Measurements from ENCODE around the gene CARD10.

Gene CARD10

DNA sequence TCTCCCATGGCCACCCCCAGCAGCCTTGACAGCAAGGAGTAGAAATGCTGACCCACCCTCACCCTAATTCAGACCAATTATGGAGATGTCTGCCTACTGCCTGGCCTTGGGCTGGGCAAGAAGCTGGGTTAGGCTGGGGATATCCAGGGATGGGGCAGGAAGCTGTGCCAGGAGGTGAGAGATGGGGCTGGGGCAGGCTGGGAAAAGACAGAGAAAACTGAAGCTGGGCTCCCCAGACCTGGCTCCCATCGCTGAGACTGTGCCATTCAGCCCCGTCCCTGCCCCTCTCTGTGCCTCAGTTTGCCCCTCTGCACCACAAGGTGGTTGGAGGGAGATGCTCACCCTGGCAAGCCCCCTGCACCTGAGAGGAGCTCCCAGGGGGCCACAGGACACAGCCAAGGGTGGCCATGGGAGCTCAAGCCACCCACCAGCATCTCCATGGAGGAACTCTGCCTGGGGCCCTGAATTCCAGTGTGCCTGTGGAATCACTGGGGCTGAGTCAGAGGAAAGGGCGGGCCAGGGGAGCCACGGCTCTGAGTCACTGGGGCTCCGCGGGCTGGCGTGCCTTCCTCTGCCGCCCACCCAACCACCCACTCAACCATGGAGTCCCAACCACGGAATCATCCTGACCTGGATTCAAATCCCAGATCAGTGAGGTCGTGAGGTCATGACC lies 6.0 kb upstream of the CARD10 start:
- peaks cover 7% of the 10 kb centered on the region for H3K4me1 Mint-ChIP-seq (ENCODE audit: low read depth)
- H3K36me3 Mint-ChIP-seq = no peaks in the 10 kb centered on the region
- no peaks in the 10 kb centered on the region for H3K9me3 Mint-ChIP-seq (ENCODE audit: low read depth)
- H3K27ac Mint-ChIP-seq = no peak overlapping the region
- H3K4me3 Mint-ChIP-seq = no peak overlapping the region
- H3K27me3 Mint-ChIP-seq = peaks cover 16% of the 10 kb centered on the region

DNA sequence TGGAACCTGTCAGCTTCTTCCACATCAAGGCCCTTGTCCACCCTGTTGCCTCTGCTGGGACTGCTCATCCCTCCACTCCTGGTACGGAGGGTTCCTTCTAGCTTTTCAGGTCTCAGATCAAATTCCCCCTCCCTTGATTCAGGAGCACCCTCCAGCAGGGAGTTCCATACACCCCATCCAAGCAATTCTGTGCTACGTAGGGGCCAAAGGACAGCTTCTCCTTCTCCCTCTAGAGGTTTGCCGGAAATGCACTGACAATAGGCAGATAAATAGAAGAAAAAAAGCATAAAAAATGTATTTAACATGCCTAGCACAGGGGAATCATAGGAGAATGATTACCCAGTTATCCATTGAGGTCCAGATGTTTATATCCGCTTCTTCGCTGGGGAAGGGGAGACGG lies 3.3 kb upstream of the CARD10 start:
- H3K36me3 Mint-ChIP-seq = no peaks in the 10 kb centered on the region
- H3K4me1 Mint-ChIP-seq (ENCODE audit: low read depth) = peaks cover 9% of the 10 kb centered on the region
- no peaks in the 10 kb centered on the region for H3K9me3 Mint-ChIP-seq (ENCODE audit: low read depth)
- H3K4me3 Mint-ChIP-seq = no peak overlapping the region
- no peak overlapping the region for H3K27ac Mint-ChIP-seq
- peaks cover 19% of the 10 kb centered on the region for H3K27me3 Mint-ChIP-seq

DNA sequence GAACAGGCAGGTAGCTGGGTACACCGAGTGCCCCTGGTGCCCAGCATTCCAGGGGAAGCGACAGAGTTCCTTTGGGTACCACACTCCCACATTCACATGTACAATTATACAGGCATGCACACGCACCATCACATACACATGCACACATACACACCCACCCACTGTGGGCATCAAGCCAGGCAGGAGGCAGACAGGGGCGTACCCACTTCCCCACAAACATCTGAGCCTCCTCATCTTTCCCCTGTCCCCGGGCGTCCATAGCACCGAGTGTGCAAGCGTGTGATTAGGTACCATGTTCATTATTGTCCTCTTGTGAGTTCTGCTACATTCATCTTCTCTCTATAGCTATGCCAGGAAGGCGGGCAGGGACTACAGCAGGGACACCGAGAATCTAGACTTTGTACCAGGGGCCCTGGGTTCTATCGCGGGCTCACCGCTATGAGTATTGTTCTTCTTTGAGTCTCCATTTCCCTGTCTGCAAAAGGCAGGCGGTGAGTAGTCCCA lies 2.1 kb upstream of the CARD10 start:
- H3K27ac Mint-ChIP-seq = no peak overlapping the region
- H3K4me1 Mint-ChIP-seq (ENCODE audit: low read depth) = peaks cover 9% of the 10 kb centered on the region
- peaks cover 19% of the 10 kb centered on the region for H3K27me3 Mint-ChIP-seq
- no peaks in the 10 kb centered on the region for H3K36me3 Mint-ChIP-seq
- no peaks in the 10 kb centered on the region for H3K9me3 Mint-ChIP-seq (ENCODE audit: low read depth)
- peak overlapping the region; percentile 38 for H3K4me3 Mint-ChIP-seq

DNA sequence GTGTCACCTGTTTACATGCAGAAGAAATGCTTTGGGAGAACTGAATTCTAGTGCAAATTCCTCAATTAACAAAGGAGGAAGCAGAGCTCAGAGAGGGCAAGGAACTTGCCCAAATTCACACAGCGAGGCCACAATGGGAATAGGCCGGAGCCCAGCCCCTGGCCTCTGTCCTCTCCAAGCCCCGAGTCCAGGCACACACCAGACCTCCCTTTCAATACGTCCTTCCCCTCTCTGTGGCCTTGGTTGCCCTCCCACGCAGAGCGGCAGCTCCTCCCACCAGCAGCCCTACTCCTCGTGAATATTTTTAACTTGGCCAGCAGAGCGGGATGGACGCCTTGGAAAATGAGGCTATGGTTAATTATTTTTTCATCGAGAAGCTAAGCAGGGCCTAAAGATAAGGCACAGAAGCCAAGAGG lies 1.6 kb upstream of the CARD10 start:
- peaks cover 9% of the 10 kb centered on the region for H3K4me1 Mint-ChIP-seq (ENCODE audit: low read depth)
- H3K4me3 Mint-ChIP-seq = peak overlapping the region; percentile 64
- H3K27me3 Mint-ChIP-seq = peaks cover 19% of the 10 kb centered on the region
- H3K27ac Mint-ChIP-seq = no peak overlapping the region
- no peaks in the 10 kb centered on the region for H3K36me3 Mint-ChIP-seq
- H3K9me3 Mint-ChIP-seq (ENCODE audit: low read depth) = no peaks in the 10 kb centered on the region

DNA sequence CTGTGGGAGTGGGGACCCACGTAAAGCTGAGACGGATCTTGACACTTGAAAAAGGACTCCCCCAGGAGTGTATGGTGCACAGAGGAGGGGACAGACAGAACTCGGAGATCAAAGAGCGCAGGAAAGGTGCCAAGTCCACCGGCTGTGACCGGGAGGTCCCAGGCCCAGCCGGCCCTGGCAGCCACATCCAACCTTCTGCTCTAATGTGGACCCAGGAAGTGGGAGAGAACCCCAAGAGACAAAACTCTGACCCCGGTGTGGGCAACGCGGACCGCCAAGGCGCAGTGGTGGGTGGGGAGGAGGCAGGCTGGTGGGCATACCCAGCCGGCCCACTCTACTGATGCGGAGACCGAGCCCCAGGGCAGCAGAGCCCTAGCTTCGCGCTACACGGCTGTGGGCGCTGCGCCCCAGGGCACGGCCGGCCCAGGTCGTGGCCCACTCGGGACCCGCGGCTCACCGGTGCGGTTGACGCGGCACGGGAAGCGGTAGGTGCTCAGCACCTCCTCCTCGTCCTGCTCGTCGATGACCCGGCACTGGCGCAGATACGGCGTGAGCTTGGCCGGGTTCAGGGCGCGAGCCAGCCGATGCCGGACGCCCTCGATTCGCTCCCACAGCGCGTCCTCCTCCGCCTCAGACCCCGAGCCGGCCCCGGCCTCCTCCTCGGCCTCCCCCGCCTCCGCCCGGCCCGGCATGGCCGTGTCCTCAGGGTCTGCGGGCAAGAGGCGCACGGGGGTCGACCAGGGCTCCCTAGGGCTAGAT lies 527 bp downstream of the CARD10 start:
- no peaks in the 10 kb centered on the region for H3K36me3 Mint-ChIP-seq
- H3K27ac Mint-ChIP-seq = no peak overlapping the region
- H3K4me3 Mint-ChIP-seq = peak overlapping the region; percentile 83
- H3K9me3 Mint-ChIP-seq (ENCODE audit: low read depth) = no peaks in the 10 kb centered on the region
- peaks cover 9% of the 10 kb centered on the region for H3K4me1 Mint-ChIP-seq (ENCODE audit: low read depth)
- H3K27me3 Mint-ChIP-seq = peaks cover 16% of the 10 kb centered on the region

DNA sequence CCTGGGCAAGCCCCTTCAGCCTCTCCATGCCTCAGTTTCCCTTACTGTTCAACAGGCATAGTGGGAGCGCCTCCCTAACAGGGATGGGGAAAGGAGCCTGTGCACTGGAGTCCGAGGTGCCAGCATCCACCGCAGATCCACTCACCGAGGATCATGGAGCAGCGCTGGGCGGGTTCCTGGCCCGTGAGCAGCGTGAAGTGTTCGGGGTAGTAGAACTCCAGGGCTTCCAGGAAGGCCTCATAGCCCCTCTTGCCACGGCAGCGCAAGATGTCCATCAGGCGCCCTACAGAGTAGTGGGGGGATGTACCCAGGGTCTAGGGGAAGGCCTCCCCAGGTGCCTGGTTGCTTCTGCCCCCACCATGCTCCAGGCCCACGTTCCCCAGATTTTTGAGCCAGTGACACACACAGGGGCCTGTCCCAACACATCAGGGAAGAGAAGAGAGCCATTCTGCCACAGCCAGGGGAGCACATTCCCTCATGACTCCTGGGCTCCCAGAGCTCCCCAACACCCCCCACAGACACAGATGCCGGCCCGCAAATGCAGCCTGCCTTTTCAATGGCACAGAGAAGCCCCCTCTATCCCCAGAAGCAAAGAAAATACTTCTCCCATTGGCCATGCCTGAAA lies 1.3 kb downstream of the CARD10 start:
- Mint-ChIP-seq H3K36me3 (no peaks in the 10 kb centered on the region), H3K9me3 (ENCODE audit: low read depth) (no peaks in the 10 kb centered on the region), H3K27me3 (peaks cover 16% of the 10 kb centered on the region), H3K4me3 (peak overlapping the region; percentile 83), H3K4me1 (ENCODE audit: low read depth) (peaks cover 9% of the 10 kb centered on the region), H3K27ac (no peak overlapping the region)

DNA sequence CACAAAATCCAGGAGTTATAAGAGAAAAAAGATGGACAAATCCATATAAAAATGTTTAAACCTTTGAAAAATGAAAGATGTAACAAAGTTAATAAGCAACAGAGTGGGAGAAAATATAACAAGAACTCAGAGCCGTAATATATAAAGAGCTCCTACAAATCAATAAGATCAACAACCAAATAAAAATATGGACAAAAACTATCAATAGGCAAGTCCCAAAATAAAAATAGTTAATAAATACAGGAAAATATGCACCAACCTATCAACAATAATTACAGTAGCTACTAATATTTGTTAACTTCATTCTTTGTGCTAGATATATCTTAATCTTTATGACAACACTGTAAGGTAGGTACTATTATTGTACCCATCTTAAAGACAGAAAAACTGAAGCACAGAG lies 2.8 kb downstream of the CARD10 start:
- no peaks in the 10 kb centered on the region for H3K9me3 Mint-ChIP-seq (ENCODE audit: low read depth)
- no peak overlapping the region for H3K27ac Mint-ChIP-seq
- peaks cover 11% of the 10 kb centered on the region for H3K27me3 Mint-ChIP-seq
- H3K4me1 Mint-ChIP-seq (ENCODE audit: low read depth) = peaks cover 9% of the 10 kb centered on the region
- H3K36me3 Mint-ChIP-seq = no peaks in the 10 kb centered on the region
- H3K4me3 Mint-ChIP-seq = no peak overlapping the region

DNA sequence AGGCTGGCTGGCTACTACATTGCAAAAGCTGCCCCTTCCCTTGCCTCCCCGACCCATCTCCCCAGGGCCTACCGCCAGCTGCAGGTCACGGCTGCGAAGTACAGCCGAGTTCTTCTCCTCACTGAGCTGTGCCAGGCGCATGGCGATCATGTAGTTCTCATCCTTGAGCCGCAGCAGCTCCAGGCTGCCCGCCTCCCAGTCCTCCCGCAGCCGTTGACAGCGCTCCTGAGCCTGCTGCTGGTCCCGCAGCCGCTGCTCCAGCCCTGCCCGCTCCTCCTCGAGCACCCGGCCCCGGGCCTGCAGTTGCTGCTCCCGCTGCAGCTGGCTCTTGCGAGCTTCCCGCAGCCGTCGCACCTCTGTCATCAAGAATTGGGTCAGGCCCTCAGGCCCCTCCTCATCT lies 3.3 kb downstream of the CARD10 start:
- Mint-ChIP-seq H3K4me3 (no peak overlapping the region), H3K4me1 (ENCODE audit: low read depth) (peaks cover 9% of the 10 kb centered on the region), H3K9me3 (ENCODE audit: low read depth) (no peaks in the 10 kb centered on the region), H3K27ac (no peak overlapping the region), H3K36me3 (no peaks in the 10 kb centered on the region), H3K27me3 (peaks cover 6% of the 10 kb centered on the region)

DNA sequence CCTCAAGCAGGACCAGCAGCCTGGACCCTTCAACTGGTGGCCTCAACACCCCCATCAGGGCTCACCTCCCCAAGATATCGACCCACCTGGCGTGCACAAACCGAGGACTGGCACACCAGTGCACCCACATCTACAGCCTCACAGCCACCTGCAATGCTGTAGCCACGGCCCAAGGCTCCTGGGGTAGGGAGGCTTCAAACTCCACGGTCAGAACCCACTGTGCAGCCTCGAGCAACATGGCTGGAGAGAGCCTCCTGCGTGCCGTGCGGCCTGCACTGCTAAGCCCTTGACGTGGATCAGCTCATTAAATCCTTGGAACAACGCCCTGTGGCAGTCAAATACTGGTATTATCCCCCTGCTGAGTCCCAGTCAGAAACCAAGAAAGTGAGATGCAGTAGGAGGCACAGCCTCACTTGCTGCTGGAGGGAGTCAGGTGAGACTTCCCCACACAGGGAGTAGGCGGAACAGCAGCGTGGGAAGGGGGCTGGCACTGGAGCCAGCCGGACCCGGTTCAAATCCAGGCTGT lies 4.6 kb downstream of the CARD10 start:
- Mint-ChIP-seq H3K36me3 (no peaks in the 10 kb centered on the region), H3K27me3 (peaks cover 3% of the 10 kb centered on the region), H3K4me3 (no peak overlapping the region), H3K27ac (no peak overlapping the region), H3K4me1 (ENCODE audit: low read depth) (peaks cover 6% of the 10 kb centered on the region), H3K9me3 (ENCODE audit: low read depth) (no peaks in the 10 kb centered on the region)

DNA sequence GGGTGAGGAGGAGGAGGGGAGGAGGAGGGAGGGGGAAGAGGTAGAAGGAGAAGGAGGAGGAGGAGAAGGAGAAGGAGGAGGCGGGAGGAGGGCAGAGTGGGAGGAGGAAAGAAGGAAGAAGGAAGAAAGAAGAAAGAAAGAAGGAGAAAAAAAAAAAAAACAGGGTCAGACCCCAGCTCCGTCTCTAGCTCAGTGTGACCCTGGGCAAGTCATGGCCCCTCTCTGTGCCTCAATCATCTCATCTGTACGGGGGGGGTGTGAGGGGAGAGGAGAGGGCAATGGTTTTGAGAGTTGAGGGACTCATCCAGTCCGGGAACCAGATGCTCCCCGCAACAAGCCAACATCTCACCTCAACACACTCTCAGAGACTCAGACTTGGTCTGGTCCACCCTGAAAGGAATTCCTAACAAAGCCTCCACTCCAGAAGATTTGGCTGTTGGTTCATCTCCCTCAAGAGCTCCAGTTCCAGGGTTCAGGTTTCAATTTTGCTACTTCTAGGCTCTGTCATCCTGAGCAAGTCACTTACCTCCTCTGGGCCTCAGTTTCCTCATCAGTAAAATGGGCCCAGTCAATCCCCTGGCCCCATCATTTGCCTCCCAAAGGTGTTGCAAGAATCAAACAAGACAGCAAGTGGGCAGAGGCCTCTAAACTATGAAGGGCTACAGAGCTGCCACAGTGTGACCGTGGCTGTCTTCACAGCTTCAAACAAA lies 7.7 kb downstream of the CARD10 start:
- no peaks in the 10 kb centered on the region for H3K4me1 Mint-ChIP-seq (ENCODE audit: low read depth)
- no peak overlapping the region for H3K27ac Mint-ChIP-seq
- H3K9me3 Mint-ChIP-seq (ENCODE audit: low read depth) = no peaks in the 10 kb centered on the region
- H3K27me3 Mint-ChIP-seq = no peaks in the 10 kb centered on the region
- no peak overlapping the region for H3K4me3 Mint-ChIP-seq
- no peaks in the 10 kb centered on the region for H3K36me3 Mint-ChIP-seq

DNA sequence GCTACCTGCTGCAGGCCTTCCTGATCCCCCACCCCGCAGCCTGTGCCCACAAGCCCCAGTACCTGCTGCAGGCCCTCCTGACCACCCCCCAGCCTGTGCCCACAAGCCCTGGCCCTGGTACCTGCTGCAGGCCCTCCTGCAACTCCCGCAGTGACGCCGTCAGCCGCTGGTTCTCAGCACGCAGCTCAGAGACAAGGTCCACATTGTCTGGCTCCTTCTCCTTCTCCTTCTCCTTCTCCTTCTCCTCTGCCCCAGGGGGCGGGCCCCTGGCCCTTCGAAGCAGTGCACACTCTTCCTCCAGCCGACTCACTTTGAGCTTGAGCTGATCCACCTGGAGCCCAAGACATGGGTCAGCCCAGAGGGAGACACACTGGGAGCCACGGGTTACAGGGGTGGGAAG lies 9.1 kb downstream of the CARD10 start:
- Mint-ChIP-seq H3K9me3 (ENCODE audit: low read depth) (no peaks in the 10 kb centered on the region), H3K27me3 (no peaks in the 10 kb centered on the region), H3K36me3 (no peaks in the 10 kb centered on the region), H3K4me3 (no peak overlapping the region), H3K4me1 (ENCODE audit: low read depth) (no peaks in the 10 kb centered on the region), H3K27ac (no peak overlapping the region)

DNA sequence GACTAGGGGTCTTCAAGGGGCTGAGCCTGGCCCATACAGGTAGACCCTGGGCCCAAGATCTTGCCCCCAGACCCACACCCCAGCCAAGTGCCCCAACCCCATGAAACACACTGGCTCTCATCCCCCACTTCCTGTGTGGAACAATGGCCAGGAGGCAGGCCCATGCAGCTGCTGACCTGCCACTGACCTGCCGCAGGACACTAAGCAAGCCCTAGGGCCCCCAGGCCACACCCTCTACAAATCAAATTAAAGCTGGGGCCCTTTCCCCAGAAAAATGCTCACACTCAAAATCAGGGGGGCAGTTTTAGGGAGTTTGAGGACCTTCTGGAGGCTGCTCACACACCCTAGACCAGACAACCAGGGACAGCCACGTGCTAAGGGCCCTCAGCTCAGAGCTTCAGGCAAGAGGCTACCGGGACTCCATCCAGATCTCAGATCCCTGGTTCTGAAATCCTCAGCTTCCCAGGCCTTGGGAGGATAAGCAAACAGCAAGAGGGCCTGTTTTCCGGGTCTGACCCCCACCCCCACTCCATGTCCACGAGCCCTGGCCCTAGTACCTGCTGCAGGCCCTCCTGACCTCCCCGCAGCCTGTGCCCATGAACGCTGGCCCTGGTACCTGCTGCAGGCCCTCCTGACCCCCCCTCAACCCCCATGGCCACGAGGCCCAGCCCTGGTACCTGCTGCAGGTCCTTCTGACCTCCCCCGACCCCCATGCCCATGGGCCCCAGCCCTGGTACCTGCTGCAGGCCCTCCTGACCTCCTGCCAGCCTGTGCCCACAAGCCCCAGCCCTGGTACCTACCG lies 10.0 kb downstream of the CARD10 start:
- H3K27me3 Mint-ChIP-seq = no peaks in the 10 kb centered on the region
- H3K4me3 Mint-ChIP-seq = no peak overlapping the region
- no peaks in the 10 kb centered on the region for H3K9me3 Mint-ChIP-seq (ENCODE audit: low read depth)
- no peaks in the 10 kb centered on the region for H3K36me3 Mint-ChIP-seq
- no peak overlapping the region for H3K27ac Mint-ChIP-seq
- H3K4me1 Mint-ChIP-seq (ENCODE audit: low read depth) = no peaks in the 10 kb centered on the region

DNA sequence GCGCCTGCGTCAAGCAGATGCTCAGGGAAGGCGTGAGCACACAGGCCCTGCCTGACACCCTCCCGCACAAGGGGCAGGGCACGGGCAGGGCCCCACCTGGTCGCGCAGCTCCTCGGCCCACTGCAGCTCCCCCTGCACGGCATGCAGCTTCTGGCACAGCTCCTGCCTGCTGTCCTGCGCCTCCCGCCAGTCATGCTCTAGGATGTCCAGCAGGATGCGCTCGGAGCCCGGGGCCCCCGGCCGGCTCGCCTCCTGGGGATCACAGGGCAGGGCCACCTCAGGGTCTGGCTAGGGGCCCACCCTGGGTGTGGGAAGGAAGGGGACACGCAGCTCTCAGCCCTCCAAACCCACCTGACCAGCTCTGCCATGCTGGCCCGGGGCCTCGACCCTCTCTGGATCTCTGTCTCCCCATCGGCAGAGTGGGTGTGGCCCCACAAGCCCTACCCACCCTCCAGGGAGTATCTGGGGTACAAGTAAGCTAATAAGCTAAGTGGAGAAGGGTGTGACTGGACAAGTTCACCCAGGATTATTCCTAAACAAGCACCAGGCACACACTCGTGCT lies 10.7 kb downstream of the CARD10 start:
- H3K27ac Mint-ChIP-seq = no peak overlapping the region
- H3K4me3 Mint-ChIP-seq = no peak overlapping the region
- H3K36me3 Mint-ChIP-seq = no peaks in the 10 kb centered on the region
- no peaks in the 10 kb centered on the region for H3K4me1 Mint-ChIP-seq (ENCODE audit: low read depth)
- H3K9me3 Mint-ChIP-seq (ENCODE audit: low read depth) = no peaks in the 10 kb centered on the region
- H3K27me3 Mint-ChIP-seq = no peaks in the 10 kb centered on the region

DNA sequence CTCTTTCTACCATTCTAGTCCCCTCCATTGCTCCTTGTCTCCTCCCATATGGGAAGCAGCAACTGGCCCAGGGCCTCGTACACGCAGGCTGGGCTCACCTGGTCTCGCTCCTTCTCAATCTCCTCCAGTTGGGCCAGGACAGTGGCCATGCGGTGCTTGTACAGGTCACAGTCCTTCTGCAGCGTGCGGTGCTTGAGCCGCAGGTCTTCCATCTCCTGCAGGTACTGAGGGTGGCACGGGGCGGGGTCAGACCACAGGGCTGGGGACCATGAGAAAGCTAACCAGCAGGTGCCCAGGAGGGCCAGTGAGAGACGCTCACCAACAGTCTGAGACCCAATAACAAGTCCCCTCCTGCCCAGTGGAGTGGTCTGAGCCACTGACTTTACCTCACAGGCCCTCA lies 11.5 kb downstream of the CARD10 start:
- Mint-ChIP-seq H3K4me1 (ENCODE audit: low read depth) (no peaks in the 10 kb centered on the region), H3K4me3 (no peak overlapping the region), H3K27ac (no peak overlapping the region), H3K36me3 (no peaks in the 10 kb centered on the region), H3K9me3 (ENCODE audit: low read depth) (no peaks in the 10 kb centered on the region), H3K27me3 (no peaks in the 10 kb centered on the region)

Measured in activated naive CD8-positive, alpha-beta T cell (primary cell).